ENCODE data around the gene KDM2B. TPM values are rescaled to one million over a fixed set of nuclear protein-coding genes. Genes with fewer than 3 reads are reported as not detected.

The KDM2B gene
- total and polyA plus RNA-seq, 2 of the 8 experiments (the other 6 are each of a cell fraction or from before 2014, with no cell fraction given) = 111 to 162 TPM

GRCh38 chr12:121610239-121611149, 29.7 kb upstream of the KDM2B start:
- Histone ChIP-seq H3K79me2 (ENCODE audit: control insufficient read depth in 1 of 2, insufficient read depth in 2 of 2, low read length in 2 of 2) (no peaks in the 10 kb centered on the region), H3K56ac (replicated peaks; ENCODE audit: insufficient read length, low read depth, low read length) (no peak overlapping the region), H3K18ac (ENCODE audit: extremely low read depth, low read length) (no peak overlapping the region; the same call in 1 of the 2 replicates), H3K23ac (ENCODE audit: insufficient read length) (no peak overlapping the region), H3K4me1 (replicated peaks in 1 of 4; ENCODE audit: control insufficient read depth in 3 of 4, insufficient read depth in 4 of 4, low read length in 3 of 4) (peaks cover 0 to 6% (median 1%) of the 10 kb centered on the region in 4 experiments; a peak in 2 of 7 replicates), H4K91ac (replicated peaks; ENCODE audit: insufficient read length, low read length) (no peak overlapping the region), H3K9me3 (ENCODE audit: insufficient read depth in 2 of 2, low read depth in 1 of 2, low read length in 1 of 2) (no peaks in the 10 kb centered on the region), H3K4me2 (ENCODE audit: insufficient read depth in 1 of 2, low read depth in 2 of 2, low read length in 2 of 2) (no peak overlapping the region), H2BK15ac (ENCODE audit: low read length) (no peak overlapping the region), H2AFZ (ENCODE audit: low read length) (no peak overlapping the region), H2BK120ac (replicated peaks; ENCODE audit: low read depth, low read length) (no peak overlapping the region), H3K79me1 (ENCODE audit: low read depth, low read length) (no peaks in the 10 kb centered on the region), H2AK5ac (ENCODE audit: low read depth, low read length) (no peak overlapping the region), H4K5ac (ENCODE audit: insufficient read length, low read depth, low read length) (no peak overlapping the region), H3K9ac (replicated peaks in 1 of 4; ENCODE audit: extremely low read depth in 1 of 4, low read depth in 3 of 4, low read length in 3 of 4) (no peak overlapping the region), H2BK20ac (ENCODE audit: low read length) (no peak overlapping the region), H3K36me3 (ENCODE audit: control insufficient read depth in 2 of 4, insufficient read depth in 4 of 4, low read length in 3 of 4) (no peaks in the 10 kb centered on the region), H4K8ac (ENCODE audit: extremely low read depth, insufficient read depth, low read length) (no peak overlapping the region), H3K14ac (ENCODE audit: insufficient read length) (no peak overlapping the region), H3K27me3 (replicated peaks in 1 of 4; ENCODE audit: control insufficient read depth in 3 of 4, extremely low read depth in 1 of 4, insufficient read depth in 3 of 4, low read length in 3 of 4) (no peaks in the 10 kb centered on the region), H2BK5ac (ENCODE audit: low read depth, low read length) (no peak overlapping the region), H3K4me3 (ENCODE audit: extremely low read depth in 1 of 4, insufficient read depth in 2 of 4, low read depth in 3 of 4, low read length in 4 of 4) (no peak overlapping the region), H3K4ac (replicated peaks; ENCODE audit: insufficient read length, low read depth, low read length) (no peak overlapping the region), H3K27ac (ENCODE audit: low read depth, low read length) (no peak overlapping the region), H2BK12ac (ENCODE audit: low read depth, low read length) (no peak overlapping the region), H4K20me1 (replicated peaks in 1 of 2; ENCODE audit: control insufficient read depth in 1 of 2, insufficient read depth in 2 of 2, low read length in 2 of 2) (no peaks in the 10 kb centered on the region), H3K23me2 (ENCODE audit: low read depth, low read length) (no peaks in the 10 kb centered on the region)
- ChIA-PET POLR2A (ENCODE audit: partially characterized antibody) (interaction anchor here (0.6 to 6.9 kb wide), 10 partner anchors 10 to 283 kb away, joined by 3 to 104 read pairs (median 6); partner anchors contain the start of genes KDM2B and ORAI1), CTCF (ENCODE audit: partially characterized antibody) (interaction anchor here (0.6 to 2.5 kb wide), 9 partner anchors 9 to 184 kb away, joined by 3 to 12 read pairs (median 6); partner anchors contain the start of gene KDM2B)
- FAIRE-seq = no peak
- WGBS, 2 experiments (ENCODE audit: extremely low coverage in 1 of 2, insufficient coverage in 1 of 2, insufficient read length in 1 of 2, insufficient replicate concordance in 2 of 2, low coverage in 1 of 2, low lambda C conversion rate in 2 of 2, missing lambda C conversion rate in 1 of 2) = 83% methylated on average over 11 of the region's 11 CpGs; no CpG with 5 or more reads in 1 of the 2 experiments
- no peak for DNase-seq (ENCODE audit: low read depth in 1 of 2, low spot score in 2 of 2)
- no peak for TF ChIP-seq RAD21 (IDR thresholded peaks at IDR 0.05 in 1 of 2, conservative IDR thresholded peaks at IDR 0.05 in 1 of 2; ENCODE audit: low read depth in 2 of 2, low read length in 2 of 2)
